ENCODE measurements around the gene RCN2.

RCN2 gene

DNA sequence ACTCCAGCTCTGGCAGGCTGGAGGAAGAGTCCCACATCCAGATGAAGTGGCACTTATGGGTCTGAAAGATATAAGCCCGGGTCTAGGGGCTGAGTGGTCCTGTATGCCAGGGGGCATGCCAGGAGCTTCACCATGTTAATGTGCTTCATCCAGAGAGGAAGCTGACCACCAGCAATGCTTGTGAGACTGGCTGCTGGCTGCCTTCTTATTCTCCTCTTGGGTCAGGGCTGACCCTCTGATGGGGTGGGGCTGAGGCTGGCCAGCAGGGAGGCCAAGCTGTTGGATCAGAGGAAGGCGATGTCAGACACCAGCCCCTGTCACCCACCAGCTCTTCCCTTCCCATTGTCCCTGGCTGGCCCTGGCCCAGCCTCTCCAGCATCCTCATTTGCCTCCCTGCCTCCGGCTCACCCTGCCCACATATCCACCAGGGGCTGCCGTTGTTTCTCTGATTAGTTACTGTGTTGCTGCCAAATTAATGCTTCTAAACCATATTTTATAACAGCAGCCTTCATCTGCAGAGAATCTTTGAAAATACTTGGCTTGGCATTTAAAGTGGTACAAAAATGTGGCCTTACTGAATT, 43.0 kb downstream of the RCN2 start:
- DNase-seq = no peak

DNA sequence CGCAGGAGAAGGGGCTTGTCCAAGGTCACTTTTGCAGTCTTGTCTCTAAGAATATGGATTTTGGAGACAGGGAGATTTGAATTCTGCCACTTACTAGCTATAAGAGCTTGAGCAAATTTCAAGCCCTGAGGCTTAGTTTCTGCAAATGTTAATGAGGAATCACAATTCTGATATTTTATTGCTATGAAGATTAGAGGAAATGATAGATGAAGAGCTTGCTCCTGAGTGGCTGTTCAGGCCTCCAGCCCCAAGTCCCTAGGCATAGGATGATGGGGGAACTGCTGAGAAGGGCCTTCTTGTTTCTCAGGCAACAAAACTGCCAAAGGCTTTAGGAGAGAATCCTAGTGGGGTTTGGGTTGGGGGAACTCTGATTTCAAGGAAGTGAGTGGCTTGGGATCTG, 44.6 kb downstream of the RCN2 start:
- DNase-seq = no peak

DNA sequence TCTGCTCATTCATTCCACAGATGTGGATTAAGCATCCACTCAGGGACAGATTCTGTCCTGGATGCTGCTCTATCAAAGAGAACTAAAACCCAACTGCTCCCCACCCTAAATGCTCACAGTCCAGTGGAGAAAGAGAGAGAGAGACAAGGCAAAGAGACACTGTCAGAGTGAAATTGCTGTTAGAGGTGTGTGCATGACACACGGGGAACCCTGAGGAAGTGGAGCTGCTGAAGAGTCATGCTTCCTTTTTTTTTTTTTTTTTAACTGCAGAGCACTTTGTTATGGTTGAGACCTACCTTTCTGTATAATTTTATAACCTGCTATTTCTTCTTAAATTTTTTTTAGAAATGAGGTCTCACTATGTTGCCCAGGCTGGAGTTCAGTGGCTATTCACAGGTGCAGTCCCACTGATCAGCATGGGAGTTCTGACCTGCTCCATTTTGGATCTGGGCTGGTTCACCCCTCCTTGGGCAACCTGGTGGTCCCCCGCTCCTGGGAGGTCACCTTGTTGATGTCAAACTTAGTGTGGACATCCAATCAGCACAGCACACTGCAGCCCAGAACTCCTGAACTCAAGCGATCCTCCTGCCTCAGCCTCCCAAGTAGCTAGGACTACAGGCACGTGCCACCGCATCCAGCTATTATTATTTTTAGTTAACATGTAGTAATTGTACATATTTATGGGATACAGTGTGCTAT, 45.2 kb downstream of the RCN2 start:
- no peak for DNase-seq

DNA sequence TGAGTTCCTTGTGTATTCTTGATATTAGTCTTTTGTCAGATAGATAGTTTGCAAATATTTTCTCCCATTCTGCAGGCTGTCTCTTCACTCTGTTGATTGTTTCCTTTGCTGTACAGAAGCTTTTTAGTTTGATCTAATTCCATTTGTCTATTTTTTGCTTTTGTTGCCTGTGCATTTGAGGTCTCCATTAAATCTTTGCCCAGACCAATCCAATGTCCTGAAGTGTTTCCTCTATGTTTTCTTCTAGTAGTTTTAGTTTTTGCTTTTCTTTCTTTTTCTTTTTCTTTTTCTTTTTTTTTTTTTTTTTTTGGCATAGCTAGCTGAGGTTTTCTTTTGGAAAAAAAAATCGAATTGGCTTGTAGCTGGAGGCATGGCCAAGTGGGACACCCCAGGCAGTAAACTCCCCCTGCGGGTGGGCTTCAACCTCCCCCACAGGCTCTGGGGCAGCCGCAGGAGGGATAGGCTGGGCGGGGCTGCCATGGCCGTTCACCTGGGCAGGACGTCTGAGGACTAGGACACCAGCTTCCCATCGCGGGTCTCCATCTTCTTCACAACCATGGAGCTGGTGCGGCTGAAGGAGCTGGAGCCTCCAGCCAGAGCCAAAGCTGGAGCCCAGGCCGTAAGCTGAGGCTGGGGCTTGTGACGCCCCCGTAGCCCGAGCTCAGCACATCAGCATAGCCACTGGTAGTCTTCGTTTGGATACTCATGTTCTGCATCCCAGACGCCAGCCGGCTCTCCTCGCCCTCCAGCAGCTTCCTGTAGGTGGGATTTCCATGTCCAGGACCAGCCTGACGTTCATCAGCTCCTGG, 47.2 kb downstream of the RCN2 start:
- DNase-seq = no peak

DNA sequence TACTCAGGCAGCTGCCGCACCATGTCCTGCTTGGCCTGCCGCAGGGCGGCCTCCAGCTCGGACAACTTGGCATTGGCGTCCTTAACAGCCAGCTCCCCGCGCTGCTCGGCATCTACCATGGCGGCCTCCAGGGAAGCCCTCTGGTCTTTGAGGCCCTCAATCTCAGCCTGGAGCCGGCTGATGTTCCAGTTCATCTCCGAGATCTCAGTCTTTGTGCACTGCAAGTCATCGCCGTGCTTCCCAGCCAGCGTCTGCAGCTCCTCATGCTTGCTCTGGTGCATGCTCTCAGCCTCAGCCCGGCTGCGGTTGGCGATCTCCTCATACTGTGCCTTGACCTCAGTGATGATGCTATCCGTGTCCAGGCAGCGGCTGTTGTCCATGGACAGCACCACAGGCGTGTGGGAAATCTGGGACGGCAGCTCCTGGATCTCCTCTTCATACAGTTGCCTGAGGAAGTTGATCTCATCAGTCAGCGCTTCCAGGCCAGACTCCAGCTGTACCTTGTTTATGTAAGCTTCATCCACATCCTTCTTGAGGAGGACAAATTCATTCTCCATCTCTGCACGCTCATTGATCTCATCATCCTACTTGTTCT, 47.9 kb downstream of the RCN2 start:
- DNase-seq = no peak

DNA sequence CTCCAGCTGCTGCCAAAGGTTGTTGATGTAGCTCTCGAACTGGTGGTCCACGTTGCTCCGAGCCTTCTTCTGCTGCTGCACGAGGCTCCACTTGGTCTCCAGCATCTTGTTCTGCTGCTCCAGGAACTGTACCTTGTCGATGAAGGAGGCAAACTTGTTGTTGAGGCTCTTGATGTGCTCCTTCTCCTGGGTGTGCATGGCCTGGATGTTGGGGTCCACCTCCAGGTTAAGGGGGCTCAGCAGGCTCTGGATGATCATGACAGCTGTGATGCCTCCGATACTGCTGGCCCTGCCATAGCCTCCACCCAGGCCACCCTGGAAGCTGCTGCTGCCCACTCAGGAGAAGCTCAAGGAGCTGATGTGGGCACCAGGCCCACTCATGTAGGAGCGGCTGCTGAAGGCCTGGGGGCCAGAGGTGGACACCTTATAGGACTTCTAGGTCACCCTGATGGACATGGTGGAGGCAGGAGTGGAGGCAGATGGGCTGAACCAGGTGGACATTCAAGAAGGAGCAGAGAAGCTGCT, 48.5 kb downstream of the RCN2 start:
- DNase-seq = no peak

DNA sequence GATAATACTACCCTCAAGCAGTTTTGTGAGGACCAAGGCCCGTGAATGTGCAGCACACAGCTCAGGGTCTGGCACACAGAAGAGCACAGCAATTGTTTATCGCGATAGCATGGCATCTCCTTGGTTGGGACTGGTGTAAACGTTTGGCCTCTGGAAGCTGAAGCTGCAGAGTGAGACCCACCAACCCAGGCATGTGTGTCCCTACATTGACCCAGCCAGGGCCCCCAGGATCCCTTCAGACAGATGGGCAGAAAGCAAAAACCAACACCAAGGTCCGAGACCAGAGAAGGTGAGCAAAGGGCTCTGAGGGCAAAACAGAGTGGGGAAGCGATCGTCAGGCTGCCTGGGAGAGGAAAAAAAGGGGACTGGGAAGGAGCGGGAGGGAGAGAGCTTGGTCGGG, 50.8 kb downstream of the RCN2 start:
- DNase-seq = no peak

DNA sequence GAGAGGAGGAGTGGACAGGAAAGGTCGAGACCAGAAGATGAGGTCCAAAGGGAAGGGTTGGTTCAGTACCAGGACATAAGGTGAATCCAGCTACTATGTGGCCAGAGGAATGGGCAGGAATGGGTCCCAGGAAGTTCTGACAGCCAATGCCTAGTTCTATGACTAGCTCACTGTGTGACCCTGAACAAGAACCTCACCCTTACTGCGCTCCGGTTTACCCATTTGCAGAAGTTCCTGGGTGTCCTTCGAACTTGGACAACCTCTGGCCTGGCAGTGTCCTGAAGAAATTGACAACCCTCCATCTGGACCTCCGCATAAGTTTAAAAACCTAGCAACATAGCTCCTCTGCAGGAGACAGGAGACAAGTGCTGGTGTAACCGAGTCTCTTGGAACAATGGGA, 51.2 kb downstream of the RCN2 start:
- no peak for DNase-seq

DNA sequence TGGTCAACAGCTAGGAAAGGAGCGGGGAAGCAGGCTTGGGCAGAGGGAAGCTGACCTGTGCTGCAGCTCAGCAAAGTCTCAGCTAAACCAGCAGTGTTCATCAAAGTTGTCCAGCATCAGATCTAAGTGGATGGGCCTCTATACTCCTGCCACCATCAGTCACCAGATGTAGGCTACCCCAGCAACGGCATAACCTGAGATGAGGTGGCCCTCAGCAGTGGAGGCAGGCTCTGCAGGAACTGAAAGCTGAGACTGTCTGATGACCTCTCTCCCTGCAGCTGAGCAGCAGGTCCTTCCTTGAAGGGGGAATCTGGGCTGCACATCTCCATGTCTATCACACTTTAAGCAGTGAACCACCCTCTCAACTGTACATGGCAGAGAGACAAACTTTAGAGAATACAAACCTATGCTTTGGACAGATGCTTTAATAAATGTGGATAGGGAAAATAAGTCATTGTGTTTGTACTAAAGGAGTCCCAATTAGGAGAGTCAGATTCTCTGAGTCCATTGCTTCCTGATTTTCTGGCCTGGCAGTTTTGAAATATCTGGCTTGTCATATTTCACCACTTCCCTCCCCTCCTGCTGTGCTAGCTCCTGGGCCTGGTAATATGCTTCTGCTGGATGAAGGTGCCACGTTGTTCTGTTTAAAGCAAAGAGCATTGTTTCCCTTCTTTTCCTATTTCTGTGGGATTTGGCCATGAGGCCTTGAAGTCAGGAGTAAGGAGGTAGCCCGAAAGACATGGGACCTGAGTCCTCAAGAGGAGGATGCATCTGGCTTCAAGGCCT, 52.2 kb downstream of the RCN2 start:
- no peak for DNase-seq

DNA sequence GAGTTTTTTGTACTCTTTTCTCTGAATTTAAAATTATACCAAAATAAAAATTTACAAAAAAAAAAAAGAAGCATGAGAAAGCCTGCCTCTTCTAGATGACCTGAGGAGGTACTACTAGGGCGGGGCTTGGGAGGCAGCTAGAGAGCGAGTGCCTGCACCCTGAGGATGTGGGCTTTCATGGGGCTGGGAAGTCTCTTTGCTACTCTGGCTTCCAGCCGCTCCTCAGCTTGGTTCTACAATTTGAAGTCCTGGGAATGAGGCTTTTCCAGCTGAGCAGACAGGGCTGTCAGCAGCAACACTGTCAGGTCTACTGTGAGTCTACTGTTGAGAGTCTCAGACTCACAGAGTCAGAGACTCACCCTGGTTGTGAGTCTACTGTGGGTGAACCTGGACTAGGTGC, 55.2 kb downstream of the RCN2 start:
- DNase-seq = no peak

DNA sequence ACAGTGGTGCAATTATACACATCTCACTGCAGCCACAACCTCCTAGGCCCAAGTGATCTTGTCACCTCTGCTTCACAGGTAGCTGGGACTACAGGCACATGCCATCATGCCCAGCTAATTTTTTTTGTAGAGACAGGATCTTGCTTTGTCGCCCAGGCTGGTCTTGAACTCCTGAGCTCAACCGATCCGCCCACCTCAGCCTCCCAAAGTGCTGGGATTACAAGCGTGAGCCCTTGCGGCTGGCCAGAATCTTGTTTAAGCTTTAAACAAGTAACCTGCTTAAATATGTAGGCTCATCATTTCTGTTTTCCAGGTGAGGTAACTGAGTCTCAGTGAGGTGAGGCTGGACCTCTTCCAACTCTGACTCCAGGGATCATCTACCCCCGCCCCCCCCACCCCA, 55.7 kb downstream of the RCN2 start:
- no peak for DNase-seq

DNA sequence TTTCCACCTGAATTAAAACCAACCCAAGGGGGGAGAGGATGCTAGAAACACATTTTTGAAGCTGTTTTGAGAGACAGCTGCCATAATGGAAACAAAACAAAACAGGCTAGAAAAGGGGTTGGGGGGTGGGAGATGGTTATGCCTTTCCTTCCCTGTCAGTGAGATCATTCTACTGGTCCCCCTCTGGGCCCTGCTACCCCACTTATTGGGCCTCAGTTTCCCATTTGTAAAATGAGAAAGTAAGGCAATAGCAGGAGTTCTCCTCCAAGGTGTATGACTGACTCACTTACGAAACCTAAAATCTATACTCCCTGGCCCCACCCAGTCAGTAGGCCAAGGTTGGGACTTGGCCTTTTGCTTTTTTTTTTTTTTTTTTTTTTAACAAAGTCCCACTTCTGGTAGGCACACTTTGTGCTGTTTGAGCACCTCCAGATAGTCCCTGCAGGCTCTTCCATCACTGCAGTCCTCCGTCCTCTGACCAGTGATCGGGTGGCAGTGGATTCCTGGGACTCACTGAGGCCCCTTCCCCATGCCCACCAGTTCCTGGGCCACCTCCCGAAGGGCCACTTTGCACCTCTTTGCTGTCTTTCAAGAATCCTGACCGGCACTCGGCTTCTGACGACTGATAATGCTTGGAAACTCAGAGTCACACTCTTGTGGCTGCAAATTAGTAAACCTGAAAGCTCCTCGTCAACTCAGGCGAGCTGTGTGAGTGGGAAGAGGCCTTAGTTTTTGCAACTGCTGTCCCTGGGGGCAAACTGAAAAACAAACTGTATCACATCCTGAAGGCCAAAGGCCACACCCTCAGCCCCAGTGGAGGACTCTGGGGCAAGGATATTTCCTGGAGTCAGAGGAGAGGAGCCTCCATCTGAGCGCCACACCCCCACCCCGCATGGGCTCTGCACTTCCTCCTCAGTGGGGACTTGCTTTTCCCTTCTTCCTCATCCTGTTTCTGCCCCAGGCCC, 56.6 kb downstream of the RCN2 start:
- no peak for DNase-seq

DNA sequence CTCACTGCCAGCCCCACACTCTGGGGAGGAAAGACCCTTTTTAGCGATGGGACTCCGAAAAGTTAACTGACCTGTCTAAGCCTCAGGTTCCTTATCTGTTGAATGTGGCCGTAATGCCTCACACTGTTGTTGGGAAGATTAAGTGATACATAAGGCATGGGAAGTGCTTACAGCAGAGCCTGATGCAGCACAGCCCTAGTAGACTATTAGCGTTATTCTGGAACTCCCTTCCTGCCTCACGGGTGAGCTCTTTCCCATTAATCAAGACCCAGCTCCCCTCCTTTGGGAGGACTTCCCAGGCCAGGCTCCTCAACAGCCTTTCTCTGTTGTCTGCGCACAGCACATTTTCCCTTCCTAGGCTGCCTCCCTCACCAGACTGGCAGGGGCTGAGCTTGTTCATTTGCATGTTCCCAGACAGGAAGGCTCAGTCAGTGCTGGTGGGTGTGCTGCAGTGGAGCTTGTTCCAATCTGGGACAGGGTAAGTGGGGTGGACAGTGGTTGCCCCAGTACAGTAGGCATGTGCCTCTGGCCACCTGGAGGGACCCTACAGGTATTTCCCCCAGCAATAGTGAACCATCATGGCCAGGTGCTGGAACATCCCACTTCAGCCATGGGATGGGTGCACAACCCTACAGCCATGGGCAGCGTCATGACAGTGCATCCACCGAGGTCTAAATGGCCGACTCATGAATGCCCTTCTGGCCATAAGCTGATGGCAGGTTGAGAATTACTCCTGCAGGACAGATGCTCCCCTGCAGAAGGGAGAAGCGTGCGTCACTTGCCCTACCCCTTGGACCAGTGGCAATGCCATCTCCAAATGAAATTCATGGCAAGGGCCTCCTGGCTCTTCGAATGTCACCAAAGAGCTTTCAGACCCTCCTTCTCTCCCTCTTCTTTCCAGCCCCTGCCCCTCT, 57.6 kb downstream of the RCN2 start:
- DNase-seq = no peak

DNA sequence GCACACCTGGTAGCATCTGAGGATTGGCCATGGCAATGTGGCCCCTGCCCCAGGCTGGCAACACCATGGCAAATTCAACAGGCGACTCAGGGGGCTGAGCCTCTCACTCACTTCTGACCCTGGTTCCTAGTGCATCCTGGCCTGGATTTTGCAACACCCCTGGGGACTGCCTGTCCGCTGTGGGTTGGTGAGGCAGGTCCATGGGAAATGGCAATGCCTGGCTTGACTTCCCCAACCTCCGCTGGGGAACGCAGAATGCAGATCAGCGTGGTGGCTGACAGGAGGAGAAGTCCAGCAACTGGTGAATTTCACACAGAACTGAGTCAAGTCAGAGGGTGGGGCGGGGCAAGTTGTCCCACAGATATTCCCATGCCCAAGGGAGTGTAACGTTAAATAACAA, 59.5 kb downstream of the RCN2 start:
- DNase-seq = no peak

DNA sequence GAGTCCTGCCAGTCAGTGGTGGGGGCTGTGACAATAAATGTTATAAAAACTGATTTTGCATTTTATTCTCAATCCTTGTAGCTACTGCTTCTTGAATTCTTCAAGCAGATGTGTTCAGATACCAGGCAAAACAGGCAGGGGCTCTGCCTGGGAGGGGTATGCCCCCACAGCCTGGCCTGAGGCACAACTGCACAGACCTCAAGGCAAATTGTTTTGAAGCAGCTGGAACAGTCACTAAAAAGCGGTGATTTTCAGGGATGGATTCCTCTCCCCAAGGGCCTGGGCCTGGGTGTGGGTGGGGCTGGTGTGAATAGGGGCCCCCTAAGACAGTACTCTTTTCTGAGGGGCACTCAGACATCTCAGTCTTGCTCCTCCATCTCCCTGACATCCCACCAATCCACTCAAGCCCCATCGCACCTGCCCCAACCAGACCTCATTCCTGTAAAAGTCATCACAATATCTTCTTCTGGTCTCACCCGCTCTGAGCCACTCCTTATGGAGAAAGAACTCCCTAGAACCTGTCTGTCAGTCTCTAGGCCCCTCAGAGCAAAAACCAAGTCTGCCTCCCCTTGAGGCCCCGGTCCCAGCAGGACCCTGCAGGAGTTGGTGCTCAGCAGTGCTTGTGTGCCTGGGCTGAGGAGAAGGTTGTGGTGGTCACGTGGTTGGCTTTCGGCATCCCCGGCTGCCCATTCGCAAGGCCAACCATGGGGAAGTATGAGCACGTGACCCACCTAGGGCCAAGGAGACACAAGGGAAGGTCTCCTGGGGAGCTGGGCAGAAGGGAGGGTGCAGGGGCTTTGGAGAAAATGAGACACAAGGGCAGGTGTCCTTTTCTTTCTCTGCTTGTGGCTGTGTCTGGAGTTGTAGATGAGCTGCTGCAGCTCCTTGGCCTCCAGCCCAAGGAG, 60.4 kb downstream of the RCN2 start:
- DNase-seq = no peak

DNA sequence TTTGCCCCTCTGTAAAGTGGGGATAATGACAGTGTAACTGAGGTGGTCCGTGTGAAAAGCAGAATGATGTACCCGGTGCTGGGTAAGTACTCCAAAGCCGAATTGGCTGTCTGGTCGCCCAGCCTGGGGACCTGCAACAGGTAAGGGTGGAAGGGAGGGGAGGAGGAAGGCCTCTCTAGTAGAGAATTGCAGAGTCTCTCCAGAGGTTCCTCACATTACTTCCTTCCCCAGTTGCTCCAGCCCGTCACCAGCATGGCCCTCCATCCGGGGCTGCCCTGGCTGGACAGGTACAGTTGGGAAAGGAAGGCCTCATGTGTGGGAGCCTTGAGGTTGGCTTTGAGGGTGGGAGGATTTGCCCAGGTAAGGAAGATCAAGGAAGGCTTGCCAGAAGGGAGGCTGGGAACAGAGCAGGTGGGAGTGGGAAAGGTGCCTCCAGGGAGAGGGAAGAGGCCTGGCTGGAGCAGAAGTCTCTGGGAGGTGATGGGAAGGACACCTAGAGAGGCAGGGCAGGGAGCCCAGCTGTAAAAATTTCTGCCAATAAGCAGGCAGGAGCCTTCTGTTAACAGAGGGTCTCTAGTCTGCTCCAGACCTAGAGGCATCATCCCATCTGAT, 61.7 kb downstream of the RCN2 start:
- DNase-seq = no peak

DNA sequence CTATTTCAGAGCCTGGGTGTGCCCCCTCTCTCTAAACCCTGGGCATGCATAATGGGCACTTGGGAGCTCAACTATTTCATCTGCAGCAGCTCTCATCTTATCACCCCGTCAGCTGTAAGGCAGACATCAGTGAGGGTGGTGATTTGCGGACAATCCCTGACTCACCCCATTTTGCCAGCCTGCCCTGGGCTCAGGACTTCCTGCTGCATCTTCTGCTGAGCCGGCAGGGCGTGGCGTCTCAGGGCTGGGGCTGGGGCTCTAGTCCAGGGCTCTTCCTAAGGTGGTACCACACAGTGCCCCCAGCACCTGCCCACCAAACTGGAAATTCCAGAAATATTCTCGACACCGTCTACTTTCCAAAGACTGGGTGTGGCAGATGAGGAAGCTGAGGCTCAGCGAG, 62.5 kb downstream of the RCN2 start:
- DNase-seq = no peak

DNA sequence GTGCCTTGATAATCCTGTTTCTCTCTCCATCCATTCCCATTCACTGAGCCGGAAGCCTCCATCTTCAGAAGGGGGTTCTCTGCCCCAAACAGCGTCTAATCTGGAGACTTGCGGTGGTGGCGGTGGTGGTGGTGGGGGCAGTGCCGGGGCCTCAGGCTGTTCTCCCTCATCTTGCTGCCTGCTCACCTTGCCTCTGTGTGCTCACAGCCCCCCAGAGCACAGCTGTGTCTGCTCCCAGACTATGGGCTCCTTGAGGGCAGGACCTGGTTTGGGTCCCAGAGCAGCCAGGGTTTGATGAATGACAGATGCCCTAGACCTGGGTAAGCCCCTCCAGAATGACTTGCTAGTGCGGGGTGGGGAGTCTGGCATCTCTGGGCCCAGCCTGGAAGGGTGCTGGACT, 62.9 kb downstream of the RCN2 start:
- no peak for DNase-seq

Data from NCI-H1105 treated with DMSO at 0.1 percent for 48 hours (cell line).